Measurements from ENCODE around the gene SGK2.
A peak's percentile ranks its signal among the peaks of the same experiment; 100 is the strongest.
"Not testable (repeated sequence)": the region's sequence is repeated elsewhere in the genome, so short reads cannot be mapped to it uniquely, and the experiment has no call there.

The SGK2 gene

DNA sequence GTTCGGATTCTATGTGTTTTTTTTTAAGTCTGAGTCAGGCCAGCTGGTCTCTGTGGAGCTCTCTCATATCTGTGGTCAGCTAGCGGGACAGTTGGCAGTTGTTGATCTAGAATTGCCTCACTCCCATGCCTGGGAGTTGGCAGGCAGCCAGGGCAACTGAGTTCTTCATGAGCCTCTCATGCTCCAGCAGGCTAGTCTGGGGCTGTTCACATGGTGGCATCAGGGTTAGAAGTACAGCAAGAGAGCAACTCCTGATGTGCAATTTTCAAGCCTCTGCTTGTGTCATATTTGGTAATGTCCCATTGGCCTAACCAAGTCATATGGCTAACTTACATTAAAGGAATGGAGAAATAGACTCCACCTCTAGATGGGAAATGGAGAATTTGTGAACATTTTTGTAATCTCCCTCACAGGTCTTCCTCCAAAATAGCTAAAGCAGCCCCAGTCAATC lies 25.2 kb downstream of the SGK2 start:
- no peak for DNase-seq (ENCODE audit: insufficient read length, low spot score)
- FAIRE-seq: no peak
- TF ChIP-seq SPI1 (IDR thresholded peaks at IDR 0.05; ENCODE audit: low read depth, low read length) (no peak), PAX5 (IDR thresholded peaks at IDR 0.05; ENCODE audit: insufficient read depth, low read length, severe bottlenecking) (no peak), POLR2A (IDR thresholded peaks at IDR 0.05; ENCODE audit: low read depth, low read length) (no peak), TAF1 (IDR thresholded peaks at IDR 0.05; ENCODE audit: low read depth, low read length) (no peak), POU2F2 (IDR thresholded peaks at IDR 0.05; ENCODE audit: low read depth, low read length) (no peak), POLR2AphosphoS5 (IDR thresholded peaks at IDR 0.05; ENCODE audit: low read depth, low read length) (no peak)

DNA sequence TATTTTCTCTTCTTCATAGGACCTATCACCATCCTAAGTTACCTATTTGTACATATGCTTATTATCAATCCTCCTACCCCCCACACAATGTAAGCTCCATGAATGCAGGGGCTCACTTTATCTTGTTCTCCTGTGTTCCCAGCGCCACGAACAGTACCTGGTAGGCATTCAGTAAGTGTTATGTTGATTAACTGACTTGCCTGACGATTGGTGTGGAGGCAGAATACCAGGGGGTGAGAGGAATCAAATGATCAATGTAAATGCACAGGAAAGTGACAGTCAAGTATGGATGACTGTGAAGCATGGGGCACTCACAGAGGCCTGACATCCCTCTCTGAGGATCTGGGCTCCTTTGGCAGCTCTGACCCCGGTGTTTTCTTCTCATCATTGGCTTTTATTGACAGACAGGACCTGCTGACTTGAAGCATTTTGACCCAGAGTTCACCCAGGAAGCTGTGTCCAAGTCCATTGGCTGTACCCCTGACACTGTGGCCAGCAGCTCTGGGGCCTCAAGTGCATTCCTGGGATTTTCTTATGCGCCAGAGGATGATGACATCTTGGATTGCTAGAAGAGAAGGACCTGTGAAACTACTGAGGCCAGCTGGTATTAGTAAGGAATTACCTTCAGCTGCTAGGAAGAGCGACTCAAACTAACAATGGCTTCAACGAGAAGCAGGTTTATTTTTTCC lies 25.8 kb downstream of the SGK2 start:
- FAIRE-seq: no peak

DNA sequence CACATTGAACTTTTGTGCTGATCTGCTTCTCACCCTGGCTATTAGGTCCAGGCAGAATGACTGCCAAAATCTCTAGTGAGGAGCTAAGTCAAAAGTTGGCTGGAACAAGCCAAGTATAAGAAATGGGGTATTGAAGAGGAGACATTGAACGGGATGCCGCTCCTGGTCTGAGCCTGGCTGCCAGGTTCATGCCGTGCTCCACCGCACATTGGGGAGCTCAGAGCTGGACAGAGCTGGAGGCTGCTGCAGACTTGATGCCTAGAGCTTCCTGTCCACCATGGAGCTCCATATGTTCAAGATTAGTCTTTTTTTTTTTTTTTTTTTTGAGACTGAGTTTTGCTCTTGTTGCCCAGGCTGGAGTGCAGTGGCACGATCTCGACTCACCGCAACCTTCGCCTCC lies 27.8 kb downstream of the SGK2 start:
- FAIRE-seq (no peak), DNase-seq (ENCODE audit: insufficient read length, low spot score) (no peak)
- TF ChIP-seq POU2F2 (IDR thresholded peaks at IDR 0.05; ENCODE audit: low read depth, low read length) (no peak), POLR2A (IDR thresholded peaks at IDR 0.05; ENCODE audit: low read depth, low read length) (no peak), SPI1 (IDR thresholded peaks at IDR 0.05; ENCODE audit: low read depth, low read length) (no peak), PAX5 (IDR thresholded peaks at IDR 0.05; ENCODE audit: insufficient read depth, low read length, severe bottlenecking) (no peak), POLR2AphosphoS5 (IDR thresholded peaks at IDR 0.05; ENCODE audit: low read depth, low read length) (no peak), TAF1 (IDR thresholded peaks at IDR 0.05; ENCODE audit: low read depth, low read length) (no peak)

More for the DNA sequence above, 25.8 kb downstream of the SGK2 start:
- TF ChIP-seq SPI1 (IDR thresholded peaks at IDR 0.05; ENCODE audit: low read depth, low read length) (no peak), PAX5 (IDR thresholded peaks at IDR 0.05; ENCODE audit: insufficient read depth, low read length, severe bottlenecking) (no peak), POLR2AphosphoS5 (IDR thresholded peaks at IDR 0.05; ENCODE audit: low read depth, low read length) (no peak), POLR2A (IDR thresholded peaks at IDR 0.05; ENCODE audit: low read depth, low read length) (no peak), POU2F2 (IDR thresholded peaks at IDR 0.05; ENCODE audit: low read depth, low read length) (no peak), TAF1 (IDR thresholded peaks at IDR 0.05; ENCODE audit: low read depth, low read length) (no peak)
- DNase-seq (ENCODE audit: insufficient read length, low spot score): no peak

DNA sequence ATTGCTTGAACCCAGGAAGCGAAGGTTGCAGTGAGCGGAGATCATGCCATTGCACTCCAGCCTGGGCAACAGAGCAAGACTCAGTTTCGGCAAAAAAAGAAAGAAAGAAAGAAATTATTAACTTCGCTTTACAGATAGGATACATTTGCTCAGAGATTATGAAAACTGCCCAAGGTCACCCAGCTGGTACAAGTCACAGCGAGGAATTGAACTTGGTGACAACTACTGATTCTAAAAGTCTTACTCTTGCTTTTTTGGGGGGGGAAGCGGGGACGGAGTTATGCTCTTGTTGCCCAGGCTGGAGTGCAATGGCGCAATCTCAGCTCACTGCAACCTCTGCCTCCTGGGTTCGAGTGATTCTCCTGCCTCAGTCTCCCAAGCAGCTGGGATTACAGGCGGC lies 29.7 kb downstream of the SGK2 start:
- not testable (repeated sequence) for DNase-seq (ENCODE audit: insufficient read length, low spot score); FAIRE-seq

DNA sequence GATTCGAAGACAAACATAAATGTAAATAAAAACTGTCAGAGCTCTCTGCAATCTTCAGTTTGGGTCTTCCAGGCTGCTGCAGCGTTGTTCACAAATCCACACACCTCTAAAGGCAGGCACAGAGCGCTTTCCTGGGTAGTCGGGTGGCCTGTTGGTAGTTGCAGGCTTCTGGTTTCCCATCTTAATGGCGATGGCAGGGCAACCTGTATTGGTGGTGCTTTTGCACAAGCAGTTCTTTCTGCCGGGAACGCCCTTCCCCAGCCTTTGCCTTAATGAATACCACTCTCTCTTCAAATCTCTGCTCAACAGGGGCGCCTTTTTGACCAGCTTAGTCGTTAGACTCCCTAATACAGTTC lies 31.2 kb downstream of the SGK2 start:
- no peak for FAIRE-seq
- TF ChIP-seq POLR2AphosphoS5 (IDR thresholded peaks at IDR 0.05; ENCODE audit: low read depth, low read length) (no peak), SPI1 (IDR thresholded peaks at IDR 0.05; ENCODE audit: low read depth, low read length) (no peak), TAF1 (IDR thresholded peaks at IDR 0.05; ENCODE audit: low read depth, low read length) (no peak), POLR2A (IDR thresholded peaks at IDR 0.05; ENCODE audit: low read depth, low read length) (no peak), POU2F2 (IDR thresholded peaks at IDR 0.05; ENCODE audit: low read depth, low read length) (no peak)
- DNase-seq (ENCODE audit: insufficient read length, low spot score): no peak

DNA sequence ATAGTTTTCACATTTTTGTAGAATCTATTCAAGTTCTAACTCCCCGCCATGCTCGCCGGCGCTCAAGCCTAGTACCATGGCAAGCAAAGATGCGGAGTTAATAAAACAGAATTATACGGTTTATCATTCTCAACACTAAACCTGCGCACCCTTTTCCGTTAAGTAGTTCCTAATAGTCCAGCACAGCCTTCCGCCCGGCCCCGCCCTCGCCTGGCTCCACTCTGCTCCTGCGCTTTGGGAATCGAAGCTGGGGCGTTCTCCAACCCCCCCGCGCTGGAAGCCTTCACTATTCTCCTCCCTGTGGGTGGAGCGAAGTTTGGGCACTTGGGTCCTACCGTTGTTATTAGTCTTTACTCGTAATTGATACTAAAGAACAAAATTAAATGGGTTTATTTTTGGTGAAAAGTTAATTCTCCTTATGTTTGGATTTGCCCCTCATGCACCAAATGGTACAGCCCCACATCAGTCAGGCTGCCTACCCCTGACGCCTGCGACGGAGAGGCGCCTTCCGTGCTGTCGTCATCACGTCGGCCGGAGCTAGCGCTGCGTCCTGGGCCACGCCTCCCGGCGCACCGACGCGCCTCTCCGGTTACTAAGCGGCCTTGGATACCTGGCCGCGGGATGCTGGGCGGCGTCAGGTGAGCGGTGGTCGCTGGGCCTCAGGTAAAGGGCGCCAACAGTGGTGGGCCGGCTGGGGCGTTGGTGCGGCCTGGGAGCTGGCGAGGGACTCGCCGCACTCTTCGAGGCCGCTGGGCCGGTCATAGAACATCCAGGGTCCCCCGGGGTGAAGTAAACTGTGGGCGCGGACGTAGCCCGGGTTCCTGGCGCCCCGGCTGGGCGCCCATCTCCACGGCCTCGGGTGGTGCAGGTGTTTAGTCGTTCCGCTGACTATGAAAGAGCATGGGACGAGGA lies 31.8 kb downstream of the SGK2 start, which contains the start of gene IFT52:
TSS of gene IFT52 (plus strand) at position 546 of the 912 bp plus-strand sequence. CDS start 3,762 bp downstream, outside the sequence.
- TF ChIP-seq SPI1 (IDR thresholded peaks at IDR 0.05; ENCODE audit: low read depth, low read length): no peak
- peak; percentile 52; the same call in 1 of the 2 replicates for TF ChIP-seq TAF1 (IDR thresholded peaks at IDR 0.05; ENCODE audit: low read depth, low read length)
- no peak for TF ChIP-seq POU2F2 (IDR thresholded peaks at IDR 0.05; ENCODE audit: low read depth, low read length)
- TF ChIP-seq PAX5 (IDR thresholded peaks at IDR 0.05; ENCODE audit: insufficient read depth, low read length, severe bottlenecking): no peak
- no peak for TF ChIP-seq POLR2A (IDR thresholded peaks at IDR 0.05; ENCODE audit: low read depth, low read length)
- 0 out of 2 replicates have a peak, but pooled peaks have one; percentile 20 for TF ChIP-seq POLR2AphosphoS5 (IDR thresholded peaks at IDR 0.05; ENCODE audit: low read depth, low read length)
- FAIRE-seq: peak; percentile 99
- DNase-seq (ENCODE audit: insufficient read length, low spot score): peak; percentile 95

DNA sequence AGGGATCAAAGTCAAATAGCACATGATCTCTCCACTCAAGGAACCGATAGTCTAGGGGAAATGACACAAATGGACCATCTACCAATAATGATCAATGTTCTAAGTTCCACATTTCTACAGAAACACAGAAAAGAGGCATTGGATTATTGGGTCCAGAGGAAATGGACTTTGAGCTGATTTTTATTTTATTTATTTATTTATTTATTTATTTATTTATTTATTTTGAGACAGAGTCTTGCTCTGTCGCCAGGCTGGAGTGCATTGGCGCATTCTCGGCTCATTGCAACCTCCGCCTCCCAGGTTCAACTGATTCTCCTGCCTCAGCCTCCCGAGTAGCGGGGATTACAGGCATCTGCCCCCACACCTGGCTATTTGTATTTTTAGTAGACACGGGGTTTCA lies 43.1 kb downstream of the SGK2 start:
- not testable (repeated sequence) for FAIRE-seq

DNA sequence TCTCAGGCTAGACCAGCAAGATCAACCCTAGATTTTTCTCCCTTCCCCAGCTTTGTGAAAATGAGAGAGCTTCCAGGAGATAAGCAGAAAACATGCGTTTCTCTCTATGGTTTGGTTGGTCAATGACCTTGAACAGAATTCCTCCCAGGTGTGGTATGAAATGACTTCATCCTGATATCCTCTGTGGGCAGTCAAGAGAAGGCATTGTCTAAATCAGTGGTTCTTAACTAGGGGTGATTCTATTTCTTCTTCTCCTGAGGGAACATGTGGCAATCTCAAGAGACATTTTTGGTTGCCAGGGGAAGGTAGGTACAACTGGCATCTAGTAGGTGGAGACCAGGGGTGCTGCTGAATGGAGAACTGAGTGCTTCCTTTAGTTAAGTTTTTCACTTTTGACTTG lies 44.3 kb downstream of the SGK2 start:
- FAIRE-seq (no peak), DNase-seq (ENCODE audit: insufficient read length, low spot score) (no peak)
- TF ChIP-seq PAX5 (IDR thresholded peaks at IDR 0.05; ENCODE audit: insufficient read depth, low read length, severe bottlenecking) (no peak), TAF1 (IDR thresholded peaks at IDR 0.05; ENCODE audit: low read depth, low read length) (no peak), SPI1 (IDR thresholded peaks at IDR 0.05; ENCODE audit: low read depth, low read length) (no peak), POLR2AphosphoS5 (IDR thresholded peaks at IDR 0.05; ENCODE audit: low read depth, low read length) (no peak), POU2F2 (IDR thresholded peaks at IDR 0.05; ENCODE audit: low read depth, low read length) (no peak)

More for the DNA sequence above, 43.1 kb downstream of the SGK2 start:
- not testable (repeated sequence) for DNase-seq (ENCODE audit: insufficient read length, low spot score)

DNA sequence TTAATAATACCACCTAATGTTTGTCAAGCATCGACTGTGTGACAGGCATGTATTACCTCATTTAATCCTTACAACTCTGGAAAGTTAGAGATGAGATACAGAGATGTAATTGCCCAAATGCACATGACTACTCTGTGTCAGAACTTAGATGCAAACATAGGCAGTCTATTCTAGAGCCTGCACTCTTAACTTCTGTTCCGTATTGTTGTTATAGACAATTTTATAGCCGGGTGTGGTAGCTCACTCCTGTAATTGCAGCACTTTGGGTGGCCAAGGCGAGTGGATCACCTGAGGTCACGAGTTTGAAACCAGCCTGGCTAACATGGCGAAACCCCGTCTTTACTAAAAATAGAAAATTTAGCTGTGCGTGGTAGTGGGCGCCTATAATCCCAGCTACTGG lies 46.9 kb downstream of the SGK2 start:
- FAIRE-seq: no peak
- no peak for DNase-seq (ENCODE audit: insufficient read length, low spot score)
- TF ChIP-seq POLR2AphosphoS5 (IDR thresholded peaks at IDR 0.05; ENCODE audit: low read depth, low read length) (no peak), SPI1 (IDR thresholded peaks at IDR 0.05; ENCODE audit: low read depth, low read length) (no peak), POLR2A (IDR thresholded peaks at IDR 0.05; ENCODE audit: low read depth, low read length) (no peak), TAF1 (IDR thresholded peaks at IDR 0.05; ENCODE audit: low read depth, low read length) (no peak), POU2F2 (IDR thresholded peaks at IDR 0.05; ENCODE audit: low read depth, low read length) (no peak), PAX5 (IDR thresholded peaks at IDR 0.05; ENCODE audit: insufficient read depth, low read length, severe bottlenecking) (no peak)

DNA sequence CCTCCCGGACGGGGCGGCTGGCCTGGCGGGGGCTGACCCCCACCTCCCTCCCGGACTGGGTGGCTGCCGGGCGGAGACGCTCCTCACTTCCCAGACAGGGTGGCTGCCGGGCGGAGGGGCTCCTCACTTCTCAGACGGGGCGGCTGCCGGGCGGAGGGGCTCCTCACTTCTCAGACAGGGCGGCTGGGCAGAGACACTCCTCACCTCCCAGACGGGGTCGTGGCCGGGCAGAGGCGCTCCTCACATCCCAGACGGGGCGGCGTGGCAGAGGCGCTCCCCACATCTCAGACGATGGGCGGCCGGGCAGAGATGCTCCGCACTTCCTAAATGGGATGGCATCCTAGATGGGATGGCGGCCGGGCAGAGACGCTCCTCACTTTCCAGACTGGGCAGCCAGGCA lies 48.5 kb downstream of the SGK2 start:
- not testable (repeated sequence) for FAIRE-seq; DNase-seq (ENCODE audit: insufficient read length, low spot score)

Data from GM12891 (cell line).